GM19043 (cell line): Measurements from ENCODE around the gene MIDN.

ENCODE experiments used
- ATAC-seq: cut with Tn5 transposase; IDR thresholded peaks from one replicate; pipeline ENCODE4 v1.9.1; 2021; ENCODE audit warnings: low read depth; ENCODE audit not compliant: unreplicated experiment

The MIDN gene

GRCh38 chr19:1220477-1220930, 27.9 kb upstream of the MIDN start:
- ATAC-seq = no peak

GRCh38 chr19:1220976-1221903, 27.1 kb upstream of the MIDN start:
- no peak for ATAC-seq

- no peak for ATAC-seq
Measured at GRCh38 chr19:1221904-1222255, 26.5 kb upstream of the MIDN start.

GRCh38 chr19:1222394-1222793, 26.0 kb upstream of the MIDN start:
- ATAC-seq = no peak

- no peak for ATAC-seq
Measured at GRCh38 chr19:1223018-1223855, 25.1 kb upstream of the MIDN start.

- no peak for ATAC-seq
Measured at GRCh38 chr19:1224047-1224825, 24.1 kb upstream of the MIDN start.

GRCh38 chr19:1224847-1225246, 23.5 kb upstream of the MIDN start:
- no peak for ATAC-seq

GRCh38 chr19:1225440-1226226, 22.8 kb upstream of the MIDN start:
- ATAC-seq = no peak

GRCh38 chr19:1226227-1226518, 22.2 kb upstream of the MIDN start:
- ATAC-seq = no peak

- ATAC-seq = no peak
Measured at GRCh38 chr19:1226522-1227303, 21.7 kb upstream of the MIDN start.

GRCh38 chr19:1227304-1228054, 20.9 kb upstream of the MIDN start:
- no peak for ATAC-seq

- no peak for ATAC-seq
Measured at GRCh38 chr19:1228161-1228957, 20.0 kb upstream of the MIDN start.

- no peak for ATAC-seq
Measured at GRCh38 chr19:1229056-1229923, 19.1 kb upstream of the MIDN start.

- ATAC-seq = no peak
Measured at GRCh38 chr19:1229924-1230782, 18.2 kb upstream of the MIDN start.

- ATAC-seq = no peak
Measured at GRCh38 chr19:1230783-1231489, 17.4 kb upstream of the MIDN start.
